ENCODE measurements around the gene TXNRD1.

- TF ChIP-seq TAF1 (IDR thresholded peaks at IDR 0.05; ENCODE audit: borderline replicate concordance, insufficient read depth, low read length) = no peak
- no peak for TF ChIP-seq POLR2AphosphoS5 (IDR thresholded peaks at IDR 0.05; ENCODE audit: low read depth, low read length)
- no peak for TF ChIP-seq SIN3A (IDR thresholded peaks at IDR 0.05; ENCODE audit: borderline replicate concordance, insufficient read depth, low read length)
- TF ChIP-seq REST (IDR thresholded peaks at IDR 0.05; ENCODE audit: insufficient read depth in 1 of 2, low read depth in 2 of 2, low read length in 2 of 2) = no peak
- no peak for TF ChIP-seq FOXP2 (optimal IDR thresholded peaks at IDR 0.05; ENCODE audit: borderline replicate concordance, extremely low read depth, extremely low read length, insufficient read depth)
These were observed 944 bp downstream of the TXNRD1 start for GRCh38 chr12:104216521-104216924.

Data from PFSK-1 (cell line).